GM12878 (cell line): ENCODE data around the gene DTD1. TPM values are rescaled to one million over a fixed set of nuclear protein-coding genes. Genes with fewer than 3 reads are reported as not detected.

Experiments used
- BHLHE40 ChIP-seq, 2 experiments: fragments of 450-650 bp in 1 of 2; IDR thresholded peaks; 2 replicates each; pipeline ENCODE4 v1.6.1; 2011 to 2017; ENCODE audit warnings: low read depth in 2 of 2, borderline replicate concordance in 1 of 2, improper control_type of control experiment in 1 of 2, low read length in 1 of 2, mild to moderate bottlenecking in 1 of 2
- CHD1 ChIP-seq: IDR thresholded peaks from 2 replicates; pipeline ENCODE4 v1.6.1; 2012; ENCODE audit warnings: low read depth, low read length, improper control_type of control experiment
- HDGF ChIP-seq: fragments of 450-650 bp; IDR thresholded peaks from 2 replicates; pipeline ENCODE4 v1.6.1; 2016; ENCODE audit warnings: antibody characterized with exemption
- JUND ChIP-seq: IDR thresholded peaks from 2 replicates; pipeline ENCODE4 v1.6.1; 2012; ENCODE audit warnings: low read depth, mild to moderate bottlenecking, low read length, improper control_type of control experiment, moderate library complexity
- MXI1 ChIP-seq: fragments of 150-350 bp; IDR thresholded peaks from 2 replicates; pipeline ENCODE4 v1.6.1; 2011; ENCODE audit warnings: low read depth, mild to moderate bottlenecking, inconsistent platforms, low read length, improper control_type of control experiment
- NFXL1 ChIP-seq: fragments of 450-650 bp; IDR thresholded peaks from 2 replicates; pipeline ENCODE4 v1.6.1; 2017; ENCODE audit warnings: antibody characterized with exemption, mild to moderate bottlenecking, borderline replicate concordance
- POU2F2 ChIP-seq: IDR thresholded peaks from 3 replicates; pipeline ENCODE4 v1.6.1; 2011; ENCODE audit warnings: low read depth, mild to moderate bottlenecking, low read length, borderline replicate concordance
- RB1 ChIP-seq: fragments of 450-650 bp; formaldehyde crosslinking; IDR thresholded peaks from 2 replicates; pipeline ENCODE4 v1.6.1; 2017; ENCODE audit warnings: mild to moderate bottlenecking, borderline replicate concordance
- RFX5 ChIP-seq: IDR thresholded peaks from 2 replicates; pipeline ENCODE4 v1.6.1; 2011; ENCODE audit warnings: low read depth, low read length, improper control_type of control experiment
- STAT1 ChIP-seq: fragments of 450-650 bp; conservative IDR thresholded peaks from 2 replicates; pipeline ENCODE4 v1.6.1; 2014; ENCODE audit warnings: antibody characterized with exemption, mild to moderate bottlenecking
- TCF3 ChIP-seq: IDR thresholded peaks from 2 replicates; pipeline ENCODE4 v1.6.1; 2012; ENCODE audit warnings: low read depth, mild to moderate bottlenecking, low read length, borderline replicate concordance; ENCODE audit not compliant: insufficient read depth
- ZBED1 ChIP-seq: IDR thresholded peaks from 2 replicates; pipeline ENCODE4 v1.6.1; 2016; ENCODE audit warnings: borderline replicate concordance
- ZNF274 ChIP-seq: IDR thresholded peaks from one replicate; pipeline ENCODE4 v1.8.0; 2011; ENCODE audit not compliant: insufficient read length, insufficient read depth
- polyA plus RNA-seq, 11 experiments: library from polyadenylated mRNA; depleted of rRNA in 4 of 11; unstranded in 6 of 11; stranded (reverse) in 5 of 11; fragments of >200 nt; fragmentation: Nextera tagmentation in 4 of 11; fragmentation: Illumina TruSeq in 1 of 11; extraction: Ambion mirVana in 4 of 11; extraction: Trizol in 1 of 11; gene quantifications; 1 replicate in 1 of 11; 2 replicates in 10 of 11; pipeline versions ENCODE4 v1.2.1 to v1.2.3, GENCODE V29; 2011 to 2016; ENCODE audit warnings: inconsistent platforms in 2 of 11, missing spikeins in 2 of 11, low read depth in 1 of 11
- total RNA-seq, 4 experiments: library from RNA; depleted of rRNA in 3 of 4; stranded (reverse); fragments of >200 nt in 3 of 4; fragmentation: Illumina TruSeq in 1 of 4; extraction: Trizol in 1 of 4; gene quantifications; 2 replicates each; pipeline versions ENCODE4 v1.2.1 to v1.2.3, GENCODE V29; 2013 to 2021
- TF ChIP-seq, protein P1 (sequence below): fragments of 450-650 bp; conservative IDR thresholded peaks from 2 replicates; pipeline ENCODE4 v1.6.1; 2017; ENCODE audit warnings: mild to moderate bottlenecking, moderate library complexity
- TF ChIP-seq, protein P2 (sequence below): fragments of 450-650 bp; IDR thresholded peaks from 2 replicates; pipeline ENCODE4 v1.6.1; 2017; ENCODE audit warnings: mild to moderate bottlenecking, moderate library complexity
- TF ChIP-seq, protein P3 (sequence below): fragments of 450-650 bp; IDR thresholded peaks from 2 replicates; pipeline ENCODE4 v1.6.1; 2017; ENCODE audit warnings: mild to moderate bottlenecking
- TF ChIP-seq, protein P4 (sequence below): IDR thresholded peaks from 2 replicates; pipeline ENCODE4 v1.6.1; 2012; ENCODE audit warnings: low read depth, low read length, improper control_type of control experiment
- TF ChIP-seq, protein P5 (sequence below), 3 experiments: IDR thresholded peaks in 2 of 3; conservative IDR thresholded peaks in 1 of 3; 2 replicates each; pipeline ENCODE4 v1.5.1; 2011; ENCODE audit warnings: low read depth in 3 of 3, low read length in 3 of 3, mild to moderate bottlenecking in 3 of 3, control low read depth in 2 of 3, moderate library complexity in 2 of 3, inconsistent platforms in 1 of 3, mixed read lengths in 1 of 3; ENCODE audit not compliant: control insufficient read depth in 2 of 3, insufficient read depth in 1 of 3; ENCODE audit errors: extremely low read depth in 1 of 3

DTD1 gene
- total and polyA plus RNA-seq, 10 of the 15 experiments (the other 5 are each of a cell fraction or from before 2014, with no cell fraction given): 24.3 to 99.8 (median 63.3) TPM

DNA sequence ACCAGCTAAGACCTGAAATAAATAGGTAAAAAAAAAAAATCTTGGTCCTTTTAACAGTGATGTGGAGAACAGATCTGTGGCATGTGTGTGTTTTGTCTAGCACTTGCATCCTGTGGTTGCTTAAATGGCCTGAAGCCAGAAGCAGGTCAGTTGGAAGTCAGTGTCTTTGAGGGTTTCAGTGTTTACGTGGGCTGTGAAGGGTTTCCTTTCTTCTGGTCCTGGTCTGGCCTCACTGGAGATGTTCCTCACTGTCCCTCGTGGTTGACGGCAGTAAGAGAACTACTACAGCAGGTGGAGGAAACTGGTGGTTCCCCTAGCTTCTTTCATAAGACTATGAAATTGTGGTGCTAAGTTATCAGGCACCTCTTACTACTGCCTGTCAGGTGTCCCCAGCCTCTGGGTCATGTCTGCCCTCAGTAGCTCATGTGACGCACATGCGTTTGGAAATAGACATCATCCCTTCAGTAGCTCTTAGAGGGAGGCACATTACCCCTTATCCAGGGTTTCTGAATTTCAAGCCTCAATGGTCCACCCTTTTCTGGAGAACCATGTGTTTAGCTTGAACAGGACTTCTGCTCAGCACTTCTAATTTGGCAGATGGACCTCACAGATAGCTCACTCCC is 166.3 kb downstream of the DTD1 start (continued):
- TF ChIP-seq, protein P1, sequence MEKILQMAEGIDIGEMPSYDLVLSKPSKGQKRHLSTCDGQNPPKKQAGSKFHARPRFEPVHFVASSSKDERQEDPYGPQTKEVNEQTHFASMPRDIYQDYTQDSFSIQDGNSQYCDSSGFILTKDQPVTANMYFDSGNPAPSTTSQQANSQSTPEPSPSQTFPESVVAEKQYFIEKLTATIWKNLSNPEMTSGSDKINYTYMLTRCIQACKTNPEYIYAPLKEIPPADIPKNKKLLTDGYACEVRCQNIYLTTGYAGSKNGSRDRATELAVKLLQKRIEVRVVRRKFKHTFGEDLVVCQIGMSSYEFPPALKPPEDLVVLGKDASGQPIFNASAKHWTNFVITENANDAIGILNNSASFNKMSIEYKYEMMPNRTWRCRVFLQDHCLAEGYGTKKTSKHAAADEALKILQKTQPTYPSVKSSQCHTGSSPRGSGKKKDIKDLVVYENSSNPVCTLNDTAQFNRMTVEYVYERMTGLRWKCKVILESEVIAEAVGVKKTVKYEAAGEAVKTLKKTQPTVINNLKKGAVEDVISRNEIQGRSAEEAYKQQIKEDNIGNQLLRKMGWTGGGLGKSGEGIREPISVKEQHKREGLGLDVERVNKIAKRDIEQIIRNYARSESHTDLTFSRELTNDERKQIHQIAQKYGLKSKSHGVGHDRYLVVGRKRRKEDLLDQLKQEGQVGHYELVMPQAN: no peak
- TF ChIP-seq STAT1: no peak
- TF ChIP-seq, protein P2, sequence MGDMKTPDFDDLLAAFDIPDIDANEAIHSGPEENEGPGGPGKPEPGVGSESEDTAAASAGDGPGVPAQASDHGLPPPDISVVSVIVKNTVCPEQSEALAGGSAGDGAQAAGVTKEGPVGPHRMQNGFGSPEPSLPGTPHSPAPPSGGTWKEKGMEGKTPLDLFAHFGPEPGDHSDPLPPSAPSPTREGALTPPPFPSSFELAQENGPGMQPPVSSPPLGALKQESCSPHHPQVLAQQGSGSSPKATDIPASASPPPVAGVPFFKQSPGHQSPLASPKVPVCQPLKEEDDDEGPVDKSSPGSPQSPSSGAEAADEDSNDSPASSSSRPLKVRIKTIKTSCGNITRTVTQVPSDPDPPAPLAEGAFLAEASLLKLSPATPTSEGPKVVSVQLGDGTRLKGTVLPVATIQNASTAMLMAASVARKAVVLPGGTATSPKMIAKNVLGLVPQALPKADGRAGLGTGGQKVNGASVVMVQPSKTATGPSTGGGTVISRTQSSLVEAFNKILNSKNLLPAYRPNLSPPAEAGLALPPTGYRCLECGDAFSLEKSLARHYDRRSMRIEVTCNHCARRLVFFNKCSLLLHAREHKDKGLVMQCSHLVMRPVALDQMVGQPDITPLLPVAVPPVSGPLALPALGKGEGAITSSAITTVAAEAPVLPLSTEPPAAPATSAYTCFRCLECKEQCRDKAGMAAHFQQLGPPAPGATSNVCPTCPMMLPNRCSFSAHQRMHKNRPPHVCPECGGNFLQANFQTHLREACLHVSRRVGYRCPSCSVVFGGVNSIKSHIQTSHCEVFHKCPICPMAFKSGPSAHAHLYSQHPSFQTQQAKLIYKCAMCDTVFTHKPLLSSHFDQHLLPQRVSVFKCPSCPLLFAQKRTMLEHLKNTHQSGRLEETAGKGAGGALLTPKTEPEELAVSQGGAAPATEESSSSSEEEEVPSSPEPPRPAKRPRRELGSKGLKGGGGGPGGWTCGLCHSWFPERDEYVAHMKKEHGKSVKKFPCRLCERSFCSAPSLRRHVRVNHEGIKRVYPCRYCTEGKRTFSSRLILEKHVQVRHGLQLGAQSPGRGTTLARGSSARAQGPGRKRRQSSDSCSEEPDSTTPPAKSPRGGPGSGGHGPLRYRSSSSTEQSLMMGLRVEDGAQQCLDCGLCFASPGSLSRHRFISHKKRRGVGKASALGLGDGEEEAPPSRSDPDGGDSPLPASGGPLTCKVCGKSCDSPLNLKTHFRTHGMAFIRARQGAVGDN: no peak
- no peak for TF ChIP-seq ZNF274
- TF ChIP-seq RB1: no peak
- no peak for TF ChIP-seq MXI1
- TF ChIP-seq TCF3: no peak
- TF ChIP-seq CHD1: no peak
- TF ChIP-seq BHLHE40 (IDR thresholded peaks at IDR 0.05; ENCODE audit: borderline replicate concordance in 1 of 2, low read depth in 2 of 2, low read length in 1 of 2): peak in 1 of 2 experiments; percentile 34; a peak in 1 of 4 replicates
- no peak for TF ChIP-seq RFX5
- TF ChIP-seq HDGF: no peak
- TF ChIP-seq ZBED1: no peak
- TF ChIP-seq, protein P3, sequence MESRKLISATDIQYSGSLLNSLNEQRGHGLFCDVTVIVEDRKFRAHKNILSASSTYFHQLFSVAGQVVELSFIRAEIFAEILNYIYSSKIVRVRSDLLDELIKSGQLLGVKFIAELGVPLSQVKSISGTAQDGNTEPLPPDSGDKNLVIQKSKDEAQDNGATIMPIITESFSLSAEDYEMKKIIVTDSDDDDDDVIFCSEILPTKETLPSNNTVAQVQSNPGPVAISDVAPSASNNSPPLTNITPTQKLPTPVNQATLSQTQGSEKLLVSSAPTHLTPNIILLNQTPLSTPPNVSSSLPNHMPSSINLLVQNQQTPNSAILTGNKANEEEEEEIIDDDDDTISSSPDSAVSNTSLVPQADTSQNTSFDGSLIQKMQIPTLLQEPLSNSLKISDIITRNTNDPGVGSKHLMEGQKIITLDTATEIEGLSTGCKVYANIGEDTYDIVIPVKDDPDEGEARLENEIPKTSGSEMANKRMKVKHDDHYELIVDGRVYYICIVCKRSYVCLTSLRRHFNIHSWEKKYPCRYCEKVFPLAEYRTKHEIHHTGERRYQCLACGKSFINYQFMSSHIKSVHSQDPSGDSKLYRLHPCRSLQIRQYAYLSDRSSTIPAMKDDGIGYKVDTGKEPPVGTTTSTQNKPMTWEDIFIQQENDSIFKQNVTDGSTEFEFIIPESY: no peak
- TF ChIP-seq NFXL1: no peak
- TF ChIP-seq, protein P4, sequence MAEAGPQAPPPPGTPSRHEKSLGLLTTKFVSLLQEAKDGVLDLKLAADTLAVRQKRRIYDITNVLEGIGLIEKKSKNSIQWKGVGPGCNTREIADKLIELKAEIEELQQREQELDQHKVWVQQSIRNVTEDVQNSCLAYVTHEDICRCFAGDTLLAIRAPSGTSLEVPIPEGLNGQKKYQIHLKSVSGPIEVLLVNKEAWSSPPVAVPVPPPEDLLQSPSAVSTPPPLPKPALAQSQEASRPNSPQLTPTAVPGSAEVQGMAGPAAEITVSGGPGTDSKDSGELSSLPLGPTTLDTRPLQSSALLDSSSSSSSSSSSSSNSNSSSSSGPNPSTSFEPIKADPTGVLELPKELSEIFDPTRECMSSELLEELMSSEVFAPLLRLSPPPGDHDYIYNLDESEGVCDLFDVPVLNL: no peak
- no peak for TF ChIP-seq POU2F2
- TF ChIP-seq, protein P5, sequence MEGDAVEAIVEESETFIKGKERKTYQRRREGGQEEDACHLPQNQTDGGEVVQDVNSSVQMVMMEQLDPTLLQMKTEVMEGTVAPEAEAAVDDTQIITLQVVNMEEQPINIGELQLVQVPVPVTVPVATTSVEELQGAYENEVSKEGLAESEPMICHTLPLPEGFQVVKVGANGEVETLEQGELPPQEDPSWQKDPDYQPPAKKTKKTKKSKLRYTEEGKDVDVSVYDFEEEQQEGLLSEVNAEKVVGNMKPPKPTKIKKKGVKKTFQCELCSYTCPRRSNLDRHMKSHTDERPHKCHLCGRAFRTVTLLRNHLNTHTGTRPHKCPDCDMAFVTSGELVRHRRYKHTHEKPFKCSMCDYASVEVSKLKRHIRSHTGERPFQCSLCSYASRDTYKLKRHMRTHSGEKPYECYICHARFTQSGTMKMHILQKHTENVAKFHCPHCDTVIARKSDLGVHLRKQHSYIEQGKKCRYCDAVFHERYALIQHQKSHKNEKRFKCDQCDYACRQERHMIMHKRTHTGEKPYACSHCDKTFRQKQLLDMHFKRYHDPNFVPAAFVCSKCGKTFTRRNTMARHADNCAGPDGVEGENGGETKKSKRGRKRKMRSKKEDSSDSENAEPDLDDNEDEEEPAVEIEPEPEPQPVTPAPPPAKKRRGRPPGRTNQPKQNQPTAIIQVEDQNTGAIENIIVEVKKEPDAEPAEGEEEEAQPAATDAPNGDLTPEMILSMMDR (IDR thresholded peaks at IDR 0.05 in 2 of 3, conservative IDR thresholded peaks at IDR 0.05 in 1 of 3; ENCODE audit: control insufficient read depth in 2 of 3, extremely low read depth in 1 of 3, insufficient read depth in 1 of 3, low read depth in 3 of 3, low read length in 3 of 3): peak in 2 of 3 experiments; percentile 14 to 19; a peak in 2 of 6 replicates
- no peak for TF ChIP-seq JUND
